Loucy (cell line): ENCODE measurements around the gene PCGF1.

Experiments
- H2AFZ ChIP-seq: fragments of 200-600 bp; sonication (generic); 2 replicates; pipeline ENCODE4 v1.6.0; 2016; ENCODE audit warnings: antibody characterized with exemption, mild to moderate bottlenecking, low read length, moderate library complexity
- H3F3A ChIP-seq: fragments of 200-600 bp; 2 replicates; pipeline ENCODE4 v1.6.0; 2016; ENCODE audit warnings: antibody characterized with exemption, low read depth, mild to moderate bottlenecking
- H3K27me3 ChIP-seq: fragments of 200-600 bp; sonication (generic); 2 replicates; pipeline ENCODE4 v1.6.1; 2014; ENCODE audit warnings: low read length, mild to moderate bottlenecking; ENCODE audit not compliant: insufficient read depth, poor library complexity, severe bottlenecking
- H3K36me3 ChIP-seq: fragments of 200-600 bp; sonication (generic); 2 replicates; pipeline ENCODE4 v1.6.1; 2016; ENCODE audit warnings: low read length; ENCODE audit not compliant: insufficient read depth
- H3K4me1 ChIP-seq: fragments of 200-600 bp; sonication (generic); 2 replicates; pipeline ENCODE4 v1.5.1; 2014; ENCODE audit warnings: low read length, mild to moderate bottlenecking; ENCODE audit not compliant: insufficient read depth, poor library complexity, severe bottlenecking
- H3K4me2 ChIP-seq: fragments of 200-600 bp; sonication (generic); 2 replicates; pipeline ENCODE4 v1.6.0; 2014; ENCODE audit warnings: antibody characterized with exemption, low read length, low read depth, mild to moderate bottlenecking; ENCODE audit not compliant: poor library complexity, severe bottlenecking
- H3K4me3 ChIP-seq: fragments of 200-600 bp; sonication (generic); 2 replicates; pipeline ENCODE4 v1.5.1; 2014; ENCODE audit warnings: low read length, mild to moderate bottlenecking, mixed read lengths; ENCODE audit not compliant: poor library complexity, severe bottlenecking
- H3K79me2 ChIP-seq: fragments of 200-600 bp; sonication (generic); 2 replicates; pipeline ENCODE4 v1.6.1; 2014; ENCODE audit warnings: low read length; ENCODE audit not compliant: insufficient read depth
- H3K9ac ChIP-seq: fragments of 200-600 bp; sonication (generic); 2 replicates; pipeline ENCODE4 v1.6.0; 2014; ENCODE audit warnings: mild to moderate bottlenecking, low read depth, low read length, moderate library complexity; ENCODE audit not compliant: poor library complexity, severe bottlenecking
- H3K9me2 ChIP-seq: fragments of 200-600 bp; sonication (generic); replicated peaks from 2 replicates; pipeline ENCODE4 v1.6.1; 2016; ENCODE audit warnings: low read depth, low read length, mixed read lengths
- H3K9me3 ChIP-seq: fragments of 200-600 bp; sonication (generic); 2 replicates; pipeline ENCODE4 v1.6.1; 2014; ENCODE audit warnings: mild to moderate bottlenecking, antibody characterized with exemption, low read length, low read depth; ENCODE audit not compliant: insufficient read depth
- H4K20me1 ChIP-seq: fragments of 200-600 bp; sonication (generic); 2 replicates; pipeline ENCODE4 v1.6.0; 2014; ENCODE audit warnings: antibody characterized with exemption, low read length, mild to moderate bottlenecking; ENCODE audit not compliant: insufficient read depth, poor library complexity, severe bottlenecking
- CTCF ChIP-seq: fragments of 200-600 bp; sonication (generic); conservative IDR thresholded peaks from 2 replicates; pipeline ENCODE4 v1.5.1; 2014; ENCODE audit warnings: mild to moderate bottlenecking, antibody characterized with exemption, low read length
- EZH2phosphoT487 ChIP-seq: fragments of 200-600 bp; IDR thresholded peaks from 2 replicates; pipeline ENCODE4 v1.6.1; 2018; ENCODE audit warnings: antibody characterized with exemption, mild to moderate bottlenecking, moderate library complexity, borderline replicate concordance

Gene PCGF1

GRCh38 chr2:74529357-74530238 is 22.1 kb upstream of the PCGF1 start, which contains the start of the genes AUP1 and HTRA2:
AUP1 (minus strand) TSS chr2:74529706; CDS start chr2:74529629, 77 bp downstream.
HTRA2 (plus strand) TSS chr2:74529933; CDS start chr2:74530007, 74 bp downstream.
- TF ChIP-seq CTCF (no peak), EZH2phosphoT487 (no peak)
- H3K4me1 ChIP-seq = peaks cover 35% of the 10 kb centered on the region
- 0 out of 2 replicates have a peak, but pooled peaks cover 3% of the 10 kb centered on the region for H3F3A ChIP-seq
- H3K27me3 ChIP-seq = peaks cover 4% of the 10 kb centered on the region
- H3K79me2 ChIP-seq = peaks cover 53% of the 10 kb centered on the region
- H3K4me2 ChIP-seq = peak within 1 kb of the TSS; percentile 100
- H3K4me3 ChIP-seq = peak within 1 kb of the TSS; percentile 100
- H3K36me3 ChIP-seq = peaks cover 20% of the 10 kb centered on the region; the same call in 1 of the 2 replicates
- H3K9me2 ChIP-seq = no peaks in the 10 kb centered on the region
- no peaks in the 10 kb centered on the region for H3K9me3 ChIP-seq
- H2AFZ ChIP-seq = peak within 1 kb of the TSS; percentile 92
- H3K9ac ChIP-seq = peak within 1 kb of the TSS; percentile 93
- peaks cover 22% of the 10 kb centered on the region for H4K20me1 ChIP-seq

GRCh38 chr2:74528600-74529356 is 21.3 kb upstream of the PCGF1 start:
- H3K9ac ChIP-seq = peak overlapping the region; percentile 93
- peak overlapping the region; percentile 100 for H3K4me2 ChIP-seq
- H3F3A ChIP-seq = 0 out of 2 replicates have a peak, but pooled peaks cover 3% of the 10 kb centered on the region
- H3K27me3 ChIP-seq = peaks cover 4% of the 10 kb centered on the region
- peak overlapping the region; percentile 80 for H2AFZ ChIP-seq
- peaks cover 22% of the 10 kb centered on the region for H4K20me1 ChIP-seq
- no peaks in the 10 kb centered on the region for H3K9me2 ChIP-seq
- H3K36me3 ChIP-seq = peaks cover 20% of the 10 kb centered on the region; the same call in 1 of the 2 replicates
- H3K79me2 ChIP-seq = peaks cover 53% of the 10 kb centered on the region
- H3K9me3 ChIP-seq = no peaks in the 10 kb centered on the region
- peaks cover 35% of the 10 kb centered on the region for H3K4me1 ChIP-seq
- TF ChIP-seq EZH2phosphoT487 (no peak), CTCF (peak; percentile 23)
- H3K4me3 ChIP-seq = peak overlapping the region; percentile 100

- Histone ChIP-seq H3K4me3 (peak overlapping the region; percentile 100), H3K9ac (peak overlapping the region; percentile 93), H3K79me2 (peaks cover 53% of the 10 kb centered on the region)
These were observed 20.2 kb upstream of the PCGF1 start for GRCh38 chr2:74527741-74528140.

More at GRCh38 chr2:74527741-74528140, 20.2 kb upstream of the PCGF1 start:
- Histone ChIP-seq H4K20me1 (peaks cover 22% of the 10 kb centered on the region), H3K9me2 (no peaks in the 10 kb centered on the region), H3K27me3 (peaks cover 4% of the 10 kb centered on the region), H3K4me1 (peaks cover 35% of the 10 kb centered on the region), H3K9me3 (no peaks in the 10 kb centered on the region), H3K36me3 (peaks cover 19% of the 10 kb centered on the region; the same call in 1 of the 2 replicates), H2AFZ (no peak overlapping the region), H3K4me2 (peak overlapping the region; percentile 100), H3F3A (0 out of 2 replicates have a peak, but pooled peaks cover 3% of the 10 kb centered on the region)
- no peak for TF ChIP-seq EZH2phosphoT487
- TF ChIP-seq CTCF = no peak
